GM18858 (cell line): ENCODE results near the gene RANGRF.

ENCODE experiments used
- ATAC-seq: cut with Tn5 transposase; IDR thresholded peaks from one replicate; pipeline ENCODE4 v1.9.1; 2021; ENCODE audit not compliant: unreplicated experiment

RANGRF gene

GRCh38 chr17:8273884-8274444 lies 14.5 kb upstream of the RANGRF start:
- ATAC-seq: no peak

GRCh38 chr17:8274816-8275215 lies 13.7 kb upstream of the RANGRF start:
- no peak for ATAC-seq

GRCh38 chr17:8275421-8276290 lies 12.8 kb upstream of the RANGRF start:
- ATAC-seq: no peak

GRCh38 chr17:8277317-8277716 lies 11.2 kb upstream of the RANGRF start:
- ATAC-seq: no peak

- ATAC-seq: no peak
These were observed 6.1 kb upstream of the RANGRF start for GRCh38 chr17:8282345-8282744.

GRCh38 chr17:8283356-8283755 lies 5.1 kb upstream of the RANGRF start:
- no peak for ATAC-seq

GRCh38 chr17:8284126-8284525 lies 4.3 kb upstream of the RANGRF start:
- no peak for ATAC-seq

GRCh38 chr17:8285270-8286181 lies 2.9 kb upstream of the RANGRF start:
- no peak for ATAC-seq

- no peak for ATAC-seq
These were observed 677 bp upstream of the RANGRF start for GRCh38 chr17:8287651-8288335.

- ATAC-seq: peak; percentile 30
These were observed 580 bp downstream of the RANGRF start for GRCh38 chr17:8289103-8289397.

- no peak for ATAC-seq
These were observed 1.6 kb downstream of the RANGRF start for GRCh38 chr17:8290043-8290442.

- ATAC-seq: no peak
These were observed 4.3 kb downstream of the RANGRF start for GRCh38 chr17:8292639-8293395.

GRCh38 chr17:8294361-8294760 lies 5.9 kb downstream of the RANGRF start:
- no peak for ATAC-seq

GRCh38 chr17:8294814-8295316 lies 6.4 kb downstream of the RANGRF start:
- no peak for ATAC-seq

GRCh38 chr17:8300226-8300625 lies 11.8 kb downstream of the RANGRF start:
- ATAC-seq: no peak

- ATAC-seq: no peak
These were observed 12.3 kb downstream of the RANGRF start for GRCh38 chr17:8300627-8301242.

- ATAC-seq: no peak
These were observed 22.2 kb downstream of the RANGRF start for GRCh38 chr17:8310601-8311123.

GRCh38 chr17:8311131-8311790 lies 22.8 kb downstream of the RANGRF start:
- no peak for ATAC-seq

- ATAC-seq: no peak
These were observed 23.8 kb downstream of the RANGRF start for GRCh38 chr17:8312251-8312650.
